HepG2 (cell line): ENCODE measurements around the gene ARGLU1. TPM values are rescaled to one million over a fixed set of nuclear protein-coding genes. Genes with fewer than 3 reads are reported as not detected.
A peak's percentile ranks its signal among the peaks of the same experiment; 100 is the strongest.

Source experiments
- ARHGAP35 ChIP-seq: sonication (generic); formaldehyde crosslinking; IDR thresholded peaks from 2 replicates; pipeline ENCODE4 v1.9.0; 2022; ENCODE audit warnings: mild to moderate bottlenecking, inconsistent platforms, moderate library complexity, missing genetic modification reagents, borderline replicate concordance
- BRD4 ChIP-seq: sonication (generic); formaldehyde crosslinking; IDR thresholded peaks from 2 replicates; pipeline ENCODE4 v1.4.0; 2020; ENCODE audit warnings: missing genetic modification reagents
- CHD2 ChIP-seq: IDR thresholded peaks from 2 replicates; pipeline ENCODE4 v1.6.1; 2011; ENCODE audit warnings: low read depth, low read length, improper control_type of control experiment
- EED ChIP-seq: sonication (generic); formaldehyde crosslinking; IDR thresholded peaks from 2 replicates; pipeline ENCODE4 v1.5.0; 2020; ENCODE audit warnings: mild to moderate bottlenecking, missing genetic modification reagents
- GLI4 ChIP-seq: sonication (generic); formaldehyde crosslinking; IDR thresholded peaks from 2 replicates; pipeline ENCODE4 v1.5.1; 2020; ENCODE audit warnings: missing genetic modification reagents, mild to moderate bottlenecking, moderate library complexity, borderline replicate concordance
- HDAC2 ChIP-seq: sonication (generic); formaldehyde crosslinking; IDR thresholded peaks from 2 replicates; pipeline ENCODE4 v1.4.0; 2020; ENCODE audit warnings: missing genetic modification reagents
- HMG20A ChIP-seq: IDR thresholded peaks from 2 replicates; pipeline ENCODE4 v1.6.1; 2016; ENCODE audit warnings: borderline replicate concordance
- HOXA5 ChIP-seq: sonication (generic); formaldehyde crosslinking; IDR thresholded peaks from 2 replicates; pipeline ENCODE4 v1.4.0; 2020; ENCODE audit warnings: missing genetic modification reagents
- KMT2A ChIP-seq: sonication (generic); formaldehyde crosslinking; IDR thresholded peaks from 2 replicates; pipeline ENCODE4 v1.4.0; 2020; ENCODE audit warnings: missing genetic modification reagents
- NR2F1 ChIP-seq, 2 experiments: fragments of 450-650 bp in 1 of 2; formaldehyde crosslinking in 1 of 2; IDR thresholded peaks; 2 replicates each; pipeline versions ENCODE4 v1.5.0 to v1.6.1; 2016 to 2020; ENCODE audit warnings: mild to moderate bottlenecking in 1 of 2, missing compliant biosample characterization in 1 of 2, missing genetic modification reagents in 1 of 2, moderate library complexity in 1 of 2
- PBX3 ChIP-seq: sonication (generic); formaldehyde crosslinking; IDR thresholded peaks from 2 replicates; pipeline ENCODE4 v1.8.1; 2023; ENCODE audit warnings: missing genetic modification reagents, inconsistent platforms, borderline replicate concordance
- RORA ChIP-seq: sonication (generic); formaldehyde crosslinking; IDR thresholded peaks from 2 replicates; pipeline ENCODE4 v1.5.0; 2020; ENCODE audit warnings: mild to moderate bottlenecking, missing genetic modification reagents, moderate library complexity
- SALL2 ChIP-seq: sonication (generic); formaldehyde crosslinking; IDR thresholded peaks from 2 replicates; pipeline ENCODE4 v1.8.1; 2023; ENCODE audit warnings: mild to moderate bottlenecking, missing genetic modification reagents, inconsistent platforms
- SATB2 ChIP-seq: sonication (generic); formaldehyde crosslinking; IDR thresholded peaks from 2 replicates; pipeline ENCODE4 v1.5.0; 2020; ENCODE audit warnings: missing genetic modification reagents
- TOE1 ChIP-seq: sonication (generic); formaldehyde crosslinking; IDR thresholded peaks from 2 replicates; pipeline ENCODE4 v1.4.0; 2020; ENCODE audit warnings: mild to moderate bottlenecking, missing genetic modification reagents
- ZFP36 ChIP-seq: fragments of 150-350 bp; IDR thresholded peaks from 2 replicates; pipeline ENCODE4 v1.6.1; 2018; ENCODE audit warnings: borderline replicate concordance, low read length, low read depth; ENCODE audit not compliant: partially characterized antibody
- ZFP62 ChIP-seq: sonication (generic); formaldehyde crosslinking; IDR thresholded peaks from 2 replicates; pipeline ENCODE4 v1.4.0; 2020; ENCODE audit warnings: missing genetic modification reagents
- ZNF296 ChIP-seq: sonication (generic); formaldehyde crosslinking; conservative IDR thresholded peaks from 2 replicates; pipeline ENCODE4 v1.5.0; 2020; ENCODE audit warnings: mild to moderate bottlenecking, missing genetic modification reagents
- ZNF430 ChIP-seq: sonication (generic); formaldehyde crosslinking; IDR thresholded peaks from 2 replicates; pipeline ENCODE4 v1.9.0; 2021; ENCODE audit warnings: mild to moderate bottlenecking, missing genetic modification reagents
- ZNF510 ChIP-seq: sonication (generic); formaldehyde crosslinking; IDR thresholded peaks from 2 replicates; pipeline ENCODE4 v1.4.0; 2020; ENCODE audit warnings: low read depth, mild to moderate bottlenecking, missing genetic modification reagents
- ZNF816 ChIP-seq: sonication (generic); formaldehyde crosslinking; IDR thresholded peaks from 2 replicates; pipeline ENCODE4 v1.8.0; 2022; ENCODE audit warnings: missing genetic modification reagents, mild to moderate bottlenecking, borderline replicate concordance
- ZNF883 ChIP-seq: sonication (generic); formaldehyde crosslinking; IDR thresholded peaks from 2 replicates; pipeline ENCODE4 v1.5.1; 2020; ENCODE audit warnings: mild to moderate bottlenecking, missing genetic modification reagents; ENCODE audit errors: not compliant biosample characterization
- polyA plus RNA-seq, 8 experiments: library from polyadenylated mRNA; depleted of rRNA in 3 of 8; stranded (reverse) in 7 of 8; unstranded in 1 of 8; fragments of >200 nt; fragmentation: Illumina TruSeq in 4 of 8; extraction: Trizol in 4 of 8; gene quantifications; 2 replicates each; pipeline versions ENCODE4 v1.2.1 to v1.2.3, GENCODE V29; 2011 to 2016; ENCODE audit warnings: low read depth in 4 of 8, missing spikeins in 1 of 8, mixed read lengths in 1 of 8; ENCODE audit not compliant: insufficient read depth in 1 of 8
- total RNA-seq, 5 experiments: library from RNA; depleted of rRNA; stranded (reverse); fragments of >200 nt; fragmentation: Illumina TruSeq; extraction: Trizol; gene quantifications; 2 replicates each; pipeline ENCODE4 v1.2.3, GENCODE V29; 2016; ENCODE audit warnings: low read depth in 1 of 5
- TF ChIP-seq, protein P1 (sequence below): IDR thresholded peaks from 2 replicates; pipeline ENCODE4 v1.6.1; 2016; ENCODE audit warnings: missing compliant biosample characterization, missing genetic modification reagents, borderline replicate concordance
- TF ChIP-seq, protein P2 (sequence below): sonication (generic); formaldehyde crosslinking; IDR thresholded peaks from 2 replicates; pipeline ENCODE4 v1.9.0; 2022; ENCODE audit warnings: missing genetic modification reagents, mild to moderate bottlenecking, borderline replicate concordance

ARGLU1 gene
- total and polyA plus RNA-seq, 2 of the 13 experiments (the other 11 are each of a cell fraction or from before 2014, with no cell fraction given): 47.1 to 70.6 TPM

GRCh38 chr13:106567474-106568298 lies at the start of gene ARGLU1 (continued):
- 0 out of 2 replicates have a peak, but pooled peaks have one; percentile 13 for TF ChIP-seq ARHGAP35 (CRISPR knock-in tag)
- no peak for TF ChIP-seq RORA (CRISPR knock-in tag)
- TF ChIP-seq SATB2 (CRISPR knock-in tag): 0 out of 2 replicates have a peak, but pooled peaks have one; percentile 36
- TF ChIP-seq, protein P1, sequence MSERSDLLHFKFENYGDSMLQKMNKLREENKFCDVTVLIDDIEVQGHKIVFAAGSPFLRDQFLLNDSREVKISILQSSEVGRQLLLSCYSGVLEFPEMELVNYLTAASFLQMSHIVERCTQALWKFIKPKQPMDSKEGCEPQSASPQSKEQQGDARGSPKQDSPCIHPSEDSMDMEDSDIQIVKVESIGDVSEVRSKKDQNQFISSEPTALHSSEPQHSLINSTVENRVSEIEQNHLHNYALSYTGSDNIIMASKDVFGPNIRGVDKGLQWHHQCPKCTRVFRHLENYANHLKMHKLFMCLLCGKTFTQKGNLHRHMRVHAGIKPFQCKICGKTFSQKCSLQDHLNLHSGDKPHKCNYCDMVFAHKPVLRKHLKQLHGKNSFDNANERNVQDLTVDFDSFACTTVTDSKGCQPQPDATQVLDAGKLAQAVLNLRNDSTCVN (CRISPR knock-in tag): 0 out of 2 replicates have a peak, but pooled peaks have one; percentile 52
- 0 out of 2 replicates have a peak, but pooled peaks have one; percentile 8 for TF ChIP-seq PBX3
- no peak for TF ChIP-seq NR2F1 (CRISPR knock-in tag; IDR thresholded peaks at IDR 0.05)
- TF ChIP-seq ZNF510: no peak
- TF ChIP-seq CHD2: no peak
- TF ChIP-seq HMG20A (CRISPR knock-in tag): no peak
- TF ChIP-seq ZNF816: no peak
- no peak for TF ChIP-seq ZFP62 (CRISPR knock-in tag)
- TF ChIP-seq, protein P2, sequence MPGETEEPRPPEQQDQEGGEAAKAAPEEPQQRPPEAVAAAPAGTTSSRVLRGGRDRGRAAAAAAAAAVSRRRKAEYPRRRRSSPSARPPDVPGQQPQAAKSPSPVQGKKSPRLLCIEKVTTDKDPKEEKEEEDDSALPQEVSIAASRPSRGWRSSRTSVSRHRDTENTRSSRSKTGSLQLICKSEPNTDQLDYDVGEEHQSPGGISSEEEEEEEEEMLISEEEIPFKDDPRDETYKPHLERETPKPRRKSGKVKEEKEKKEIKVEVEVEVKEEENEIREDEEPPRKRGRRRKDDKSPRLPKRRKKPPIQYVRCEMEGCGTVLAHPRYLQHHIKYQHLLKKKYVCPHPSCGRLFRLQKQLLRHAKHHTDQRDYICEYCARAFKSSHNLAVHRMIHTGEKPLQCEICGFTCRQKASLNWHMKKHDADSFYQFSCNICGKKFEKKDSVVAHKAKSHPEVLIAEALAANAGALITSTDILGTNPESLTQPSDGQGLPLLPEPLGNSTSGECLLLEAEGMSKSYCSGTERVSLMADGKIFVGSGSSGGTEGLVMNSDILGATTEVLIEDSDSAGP (CRISPR knock-in tag): peak; percentile 62; the same call in 1 of the 2 replicates
- TF ChIP-seq HDAC2 (CRISPR knock-in tag): no peak
- no peak; the same call in 1 of the 2 replicates for TF ChIP-seq SALL2 (CRISPR knock-in tag)
- peak; percentile 61; the same call in 1 of the 2 replicates for TF ChIP-seq HOXA5 (CRISPR knock-in tag)
- 0 out of 2 replicates have a peak, but pooled peaks have one; percentile 53 for TF ChIP-seq TOE1 (CRISPR knock-in tag)
- no peak for TF ChIP-seq BRD4
- TF ChIP-seq ZNF296 (CRISPR knock-in tag): no peak
- TF ChIP-seq EED (CRISPR knock-in tag): no peak
- TF ChIP-seq ZNF883: peak; percentile 90
- TF ChIP-seq ZNF430: no peak
- no peak for TF ChIP-seq ZFP36
- TF ChIP-seq GLI4 (CRISPR knock-in tag): 0 out of 2 replicates have a peak, but pooled peaks have one; percentile 69
- TF ChIP-seq KMT2A (CRISPR knock-in tag): peak; percentile 89
